Measurements from ENCODE around the gene LAMB2. TPM values are rescaled to one million over a fixed set of nuclear protein-coding genes. Genes with fewer than 3 reads are reported as not detected.
A peak's percentile ranks its signal among the peaks of the same experiment; 100 is the strongest.

The LAMB2 gene
- polyA plus RNA-seq, 1 donor (not counting 4 experiments of a cell fraction or from before 2014, with no cell fraction given), result 108 TPM

GRCh38 chr3:49158103-49158709, 25.4 kb upstream of the LAMB2 start:
- no peaks in the 10 kb centered on the region for H3K4me1 ChIP-seq (ENCODE audit: control insufficient read depth, extremely low read depth, insufficient read depth, low read length)
- H4K20me1 ChIP-seq (ENCODE audit: control insufficient read depth, extremely low read depth, insufficient read depth, low read length), result no peaks in the 10 kb centered on the region
- FAIRE-seq (no peak), DNase-seq (ENCODE audit: low read depth, low spot score) (no peak)
- H3K27me3 ChIP-seq (ENCODE audit: control insufficient read depth, extremely low read depth, insufficient read depth, low read length), result no peaks in the 10 kb centered on the region
- H2AFZ ChIP-seq (ENCODE audit: control insufficient read depth, low read length), result no peak overlapping the region
- H3K9ac ChIP-seq (ENCODE audit: control insufficient read depth, extremely low read depth, insufficient read depth, low read length), result no peak overlapping the region
- no peaks in the 10 kb centered on the region for H3K9me3 ChIP-seq (ENCODE audit: control insufficient read depth, low read depth, low read length)
- no peaks in the 10 kb centered on the region for H3K9me1 ChIP-seq (ENCODE audit: control insufficient read depth, extremely low read depth, insufficient read depth, low read length)
- H3K4me3 ChIP-seq (ENCODE audit: control insufficient read depth in 2 of 3, extremely low read depth in 1 of 3, insufficient read depth in 2 of 3, low read depth in 1 of 3, low read length in 3 of 3), result no peak overlapping the region
- TF ChIP-seq CTCF (optimal IDR thresholded peaks at IDR 0.05 in 1 of 3, IDR thresholded peaks at IDR 0.05 in 1 of 3, conservative IDR thresholded peaks at IDR 0.05 in 1 of 3; ENCODE audit: extremely low read depth in 1 of 3, insufficient read depth in 2 of 3, low read length in 3 of 3), result peak; percentile 36 to 68 (median 60)
- TF ChIP-seq EZH2 (IDR thresholded peaks at IDR 0.05; ENCODE audit: low read length), result no peak
- dilution Hi-C loops (cut with MboI; ENCODE audit: extremely low pct_ligation_motif_present, low sequenced_read_pairs), result no loop called here
- no peak overlapping the region for H3K27ac ChIP-seq (ENCODE audit: control insufficient read depth, insufficient read depth, low read length)
- H3K79me2 ChIP-seq (ENCODE audit: control insufficient read depth, insufficient read depth, low read length), result peaks cover 9% of the 10 kb centered on the region
- H3K4me2 ChIP-seq (ENCODE audit: control insufficient read depth, extremely low read depth, insufficient read depth, low read depth, low read length), result no peak overlapping the region
- peaks cover 3 to 10% of the 10 kb centered on the region in 2 experiments for H3K36me3 ChIP-seq (ENCODE audit: control insufficient read depth in 2 of 2, extremely low read depth in 1 of 2, insufficient read depth in 2 of 2, low read length in 2 of 2)

GRCh38 chr3:49157289-49157688, 24.4 kb upstream of the LAMB2 start:
- Histone ChIP-seq H3K4me2 (ENCODE audit: control insufficient read depth, extremely low read depth, insufficient read depth, low read depth, low read length) (no peak overlapping the region), H3K79me2 (ENCODE audit: control insufficient read depth, insufficient read depth, low read length) (peaks cover 3% of the 10 kb centered on the region), H3K27me3 (ENCODE audit: control insufficient read depth, extremely low read depth, insufficient read depth, low read length) (no peaks in the 10 kb centered on the region), H3K27ac (ENCODE audit: control insufficient read depth, insufficient read depth, low read length) (no peak overlapping the region), H3K4me3 (ENCODE audit: control insufficient read depth in 2 of 3, extremely low read depth in 1 of 3, insufficient read depth in 2 of 3, low read depth in 1 of 3, low read length in 3 of 3) (no peak overlapping the region), H3K9ac (ENCODE audit: control insufficient read depth, extremely low read depth, insufficient read depth, low read length) (no peak overlapping the region), H3K9me3 (ENCODE audit: control insufficient read depth, low read depth, low read length) (no peaks in the 10 kb centered on the region), H3K9me1 (ENCODE audit: control insufficient read depth, extremely low read depth, insufficient read depth, low read length) (no peaks in the 10 kb centered on the region), H4K20me1 (ENCODE audit: control insufficient read depth, extremely low read depth, insufficient read depth, low read length) (no peaks in the 10 kb centered on the region), H3K4me1 (ENCODE audit: control insufficient read depth, extremely low read depth, insufficient read depth, low read length) (no peaks in the 10 kb centered on the region), H3K36me3 (ENCODE audit: control insufficient read depth in 2 of 2, extremely low read depth in 1 of 2, insufficient read depth in 2 of 2, low read length in 2 of 2) (peaks cover 1 to 9% of the 10 kb centered on the region in 2 experiments), H2AFZ (ENCODE audit: control insufficient read depth, low read length) (no peak overlapping the region)
- dilution Hi-C loops (cut with MboI; ENCODE audit: extremely low pct_ligation_motif_present, low sequenced_read_pairs), result no loop called here
- no peak for FAIRE-seq
- TF ChIP-seq CTCF (optimal IDR thresholded peaks at IDR 0.05 in 1 of 3, IDR thresholded peaks at IDR 0.05 in 1 of 3, conservative IDR thresholded peaks at IDR 0.05 in 1 of 3; ENCODE audit: extremely low read depth in 1 of 3, insufficient read depth in 2 of 3, low read length in 3 of 3) (no peak), EZH2 (IDR thresholded peaks at IDR 0.05; ENCODE audit: low read length) (no peak)
- no peak for DNase-seq (ENCODE audit: low read depth, low spot score)

Measured in keratinocyte (primary cell).